Bronchial epithelial cell (primary cell): ENCODE results near the gene IDH2. TPM values are rescaled to one million over a fixed set of nuclear protein-coding genes. Genes with fewer than 3 reads are reported as not detected.
A peak's percentile ranks its signal among the peaks of the same experiment; 100 is the strongest.

Source experiments
- DNase-seq: peaks from one replicate; pipeline ENCODE4 v3.0.0-alpha.2; 2010; ENCODE audit warnings: low read depth
- FAIRE-seq: peaks from 2 replicates; lab custom pipeline; 2011; peaks lifted over from hg19 to GRCh38; lab: Jason Lieb, UNC
- H3K27me3 ChIP-seq: 2 replicates; pipeline ENCODE4 v1.5.1; 2011; ENCODE audit warnings: low read length; ENCODE audit not compliant: control insufficient read depth, insufficient read depth
- H3K36me3 ChIP-seq: 2 replicates; pipeline ENCODE4 v1.5.1; 2011; ENCODE audit warnings: low read length; ENCODE audit not compliant: control insufficient read depth, insufficient read depth
- H3K4me3 ChIP-seq: 2 replicates; pipeline ENCODE4 v1.5.1; 2011; ENCODE audit warnings: mild to moderate bottlenecking, low read depth, low read length, control low read depth
- CTCF ChIP-seq: IDR thresholded peaks from 2 replicates; pipeline ENCODE4 v1.5.1; 2011; ENCODE audit warnings: mild to moderate bottlenecking, moderate library complexity, low read length, control low read depth, inconsistent platforms; ENCODE audit not compliant: insufficient read depth, severe bottlenecking
- total RNA-seq: library from RNA; depleted of rRNA; stranded (reverse); fragments of >200 nt; gene quantifications from 2 replicates; pipeline ENCODE4 v1.2.1, GENCODE V29; 2014

IDH2 gene
- total RNA-seq, 1 donor from 2014 or later: 29.5 TPM

DNA sequence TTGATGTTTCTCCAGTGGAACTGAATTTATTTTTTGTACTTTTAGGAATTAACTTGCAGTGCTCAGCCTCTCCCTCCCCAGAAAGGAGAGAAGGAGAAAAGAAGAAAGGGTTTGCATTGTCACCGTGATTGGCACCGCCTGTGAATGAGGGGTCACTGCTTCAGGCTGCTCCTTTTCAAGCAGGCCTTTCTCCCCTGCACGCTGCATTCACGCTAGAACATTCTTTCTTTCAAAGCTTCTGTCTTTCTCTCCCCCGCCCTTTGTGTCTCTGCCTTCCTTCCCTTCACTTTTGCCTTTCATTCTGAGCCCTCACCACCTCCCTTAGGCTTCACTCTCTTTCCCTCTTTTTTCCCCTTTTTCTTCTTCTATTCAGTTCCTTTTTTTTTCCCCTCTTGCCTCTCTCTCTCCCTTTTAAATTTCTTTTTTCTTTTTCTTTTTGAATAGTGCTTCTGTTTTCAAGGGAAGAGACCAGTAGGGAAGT, 58.7 kb downstream of the IDH2 start:
- no peak overlapping the region for H3K4me3 ChIP-seq
- FAIRE-seq: no peak

DNA sequence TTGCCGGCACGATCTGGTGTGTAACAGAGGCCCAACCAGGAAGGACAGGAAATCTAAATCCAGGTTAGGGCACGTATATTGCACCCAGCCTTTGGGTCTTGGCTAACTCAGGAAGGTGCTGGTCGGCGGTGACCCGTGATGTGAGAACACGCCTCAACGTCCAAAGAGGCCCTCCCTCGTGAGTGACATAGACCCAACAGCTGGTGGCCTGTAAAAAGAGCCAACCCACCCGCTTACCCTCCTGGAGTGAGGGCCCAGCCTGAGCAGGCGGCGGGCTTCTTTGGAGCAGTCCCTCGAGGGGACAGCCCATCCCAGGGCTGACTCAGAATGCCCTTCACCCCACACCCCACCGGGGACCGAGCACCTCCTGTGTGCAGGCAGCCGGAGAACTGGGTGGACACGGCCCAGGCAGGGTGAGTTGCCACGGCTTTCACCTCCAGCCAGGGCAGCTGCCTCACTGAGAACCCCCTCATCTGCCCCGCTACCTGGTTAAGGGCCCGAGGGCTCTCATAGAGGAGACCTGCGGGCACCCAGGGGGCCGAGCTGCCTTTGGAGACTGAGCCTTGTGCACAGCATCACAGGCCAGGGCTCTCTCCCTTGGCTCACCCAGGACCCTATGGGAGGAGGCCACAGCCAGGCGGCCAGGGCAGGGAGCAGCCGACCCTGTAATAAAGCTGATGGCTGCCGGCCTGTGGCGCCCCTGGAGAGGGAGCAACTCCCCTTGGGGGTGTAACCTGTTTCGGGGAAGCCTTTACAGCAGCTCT, 59.3 kb downstream of the IDH2 start:
- FAIRE-seq (peak; percentile 50), DNase-seq (no peak)
- no peak for TF ChIP-seq CTCF
- H3K36me3 ChIP-seq: no peaks in the 10 kb centered on the region
- H3K27me3 ChIP-seq: no peaks in the 10 kb centered on the region
- H3K4me3 ChIP-seq: no peak overlapping the region

More for the DNA sequence above, 58.7 kb downstream of the IDH2 start:
- DNase-seq: no peak
- TF ChIP-seq CTCF: no peak
- H3K36me3 ChIP-seq: no peaks in the 10 kb centered on the region
- no peaks in the 10 kb centered on the region for H3K27me3 ChIP-seq

GRCh38 chr15:90042356-90042755, 59.9 kb downstream of the IDH2 start:
- H3K27me3 ChIP-seq: no peaks in the 10 kb centered on the region
- FAIRE-seq (no peak), DNase-seq (no peak)
- no peaks in the 10 kb centered on the region for H3K36me3 ChIP-seq
- H3K4me3 ChIP-seq: no peak overlapping the region
- TF ChIP-seq CTCF: no peak

DNA sequence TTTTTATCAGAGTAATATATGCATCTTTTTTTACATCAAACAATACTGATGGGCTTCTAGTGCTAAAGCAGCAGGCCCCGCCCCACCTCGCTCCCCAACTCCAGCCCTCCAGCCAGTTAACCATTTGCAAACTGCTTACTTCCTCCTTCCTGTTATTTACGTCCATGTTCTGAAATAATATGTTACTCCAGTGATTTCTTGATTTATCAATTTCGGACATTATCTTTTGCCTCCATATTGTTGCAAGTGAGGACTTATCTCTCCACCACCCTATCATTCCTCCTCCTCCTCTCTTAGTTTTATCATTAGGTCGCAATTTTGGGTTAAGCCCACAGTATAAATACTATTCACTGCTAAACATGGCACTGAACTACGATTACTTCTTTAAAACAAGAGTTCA, 61.6 kb downstream of the IDH2 start:
- TF ChIP-seq CTCF: no peak
- no peaks in the 10 kb centered on the region for H3K36me3 ChIP-seq
- no peaks in the 10 kb centered on the region for H3K27me3 ChIP-seq
- H3K4me3 ChIP-seq: no peak overlapping the region
- DNase-seq: no peak
- FAIRE-seq: no peak

- Histone ChIP-seq H3K27me3 (no peaks in the 10 kb centered on the region), H3K4me3 (no peak overlapping the region), H3K36me3 (no peaks in the 10 kb centered on the region)
- DNase-seq: no peak
- no peak for FAIRE-seq
- no peak for TF ChIP-seq CTCF
These were observed 62.3 kb downstream of the IDH2 start for GRCh38 chr15:90039996-90040395.
